Left kidney (tissue), 8 donors: ENCODE results near the gene ADM2. TPM values are rescaled to one million over a fixed set of nuclear protein-coding genes. Genes with fewer than 3 reads are reported as not detected.
"Not testable (repeated sequence)": the region's sequence is repeated elsewhere in the genome, so short reads cannot be mapped to it uniquely, and the experiment has no call there.

Experiments used
- DNase-seq: peaks from one replicate; pipeline ENCODE4 v3.0.0-alpha.2; 2013
- long read RNA-seq, 8 donors: transcript quantifications; one replicate each; lab custom pipeline, GENCODE V29; 2026
- polyA plus RNA-seq: library from polyadenylated mRNA; unstranded; fragments of 120-200 nt; gene quantifications from one replicate; pipeline ENCODE4 v1.2.1, GENCODE V29; 2013; ENCODE audit not compliant: insufficient read length

ADM2 gene, protein sequence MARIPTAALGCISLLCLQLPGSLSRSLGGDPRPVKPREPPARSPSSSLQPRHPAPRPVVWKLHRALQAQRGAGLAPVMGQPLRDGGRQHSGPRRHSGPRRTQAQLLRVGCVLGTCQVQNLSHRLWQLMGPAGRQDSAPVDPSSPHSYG
- 4.8 TPM for polyA plus RNA-seq
- long read RNA-seq, donor 1, full-length matches to known transcripts: 1 of 1 reads
- long read RNA-seq, donor 1, partial matches to known transcripts: 0 of 1 reads
- long read RNA-seq, donor 1, other reads (novel, unspliced or antisense): 0 of 1 reads
- long read RNA-seq, donor 2, full-length matches to known transcripts: 3 of 3 reads
- long read RNA-seq, donor 2, partial matches to known transcripts: 0 of 3 reads
- long read RNA-seq, donor 2, other reads (novel, unspliced or antisense): 0 of 3 reads
- long read RNA-seq, donor 3, full-length matches to known transcripts: 4 of 10 reads
- long read RNA-seq, donor 3, partial matches to known transcripts: 6 of 10 reads
- long read RNA-seq, donor 3, other reads (novel, unspliced or antisense): 0 of 10 reads
- long read RNA-seq, donor 4: 0 reads
- long read RNA-seq, donor 5, full-length matches to known transcripts: 3 of 3 reads
- long read RNA-seq, donor 5, partial matches to known transcripts: 0 of 3 reads
- long read RNA-seq, donor 5, other reads (novel, unspliced or antisense): 0 of 3 reads
- long read RNA-seq, donor 6, full-length matches to known transcripts: 2 of 2 reads
- long read RNA-seq, donor 6, partial matches to known transcripts: 0 of 2 reads
- long read RNA-seq, donor 6, other reads (novel, unspliced or antisense): 0 of 2 reads
- long read RNA-seq, donor 7, full-length matches to known transcripts: 3 of 3 reads
- long read RNA-seq, donor 7, partial matches to known transcripts: 0 of 3 reads
- long read RNA-seq, donor 7, other reads (novel, unspliced or antisense): 0 of 3 reads
- long read RNA-seq, donor 8, full-length matches to known transcripts: 4 of 4 reads
- long read RNA-seq, donor 8, partial matches to known transcripts: 0 of 4 reads
- long read RNA-seq, donor 8, other reads (novel, unspliced or antisense): 0 of 4 reads

GRCh38 chr22:50481440-50482106 is at the start of gene ADM2:
Gene ADM2 (plus strand): TSS chr22:50481543. CDS start chr22:50481848, 305 bp downstream.
- DNase-seq: no peak

GRCh38 chr22:50432131-50432876 is 49.0 kb upstream of the ADM2 start:
- DNase-seq: no peak

- not testable (repeated sequence) for DNase-seq
These were observed 48.3 kb upstream of the ADM2 start for GRCh38 chr22:50432877-50433510.

DNA sequence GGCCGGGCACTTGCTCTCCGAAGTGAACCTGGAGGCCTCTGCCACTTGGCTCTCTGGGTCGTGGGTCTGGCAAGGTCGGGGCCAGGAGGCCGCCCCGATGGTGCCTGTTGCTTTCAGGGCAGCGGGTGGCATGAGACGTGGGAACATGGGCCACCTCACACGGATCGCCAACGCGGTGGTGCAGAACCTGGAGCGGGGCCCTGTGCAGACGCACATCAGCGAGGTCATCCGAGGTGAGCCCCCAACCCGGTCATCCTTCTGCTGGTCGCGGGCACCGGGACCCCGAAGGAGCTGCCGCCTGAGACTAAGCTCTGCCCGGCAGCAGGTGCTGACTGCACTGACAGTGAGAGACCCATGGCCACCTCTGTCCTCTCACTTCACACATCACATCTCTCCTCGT is 46.5 kb upstream of the ADM2 start:
- no peak for DNase-seq

GRCh38 chr22:50435291-50436014 is 45.9 kb upstream of the ADM2 start:
- DNase-seq: no peak

DNA sequence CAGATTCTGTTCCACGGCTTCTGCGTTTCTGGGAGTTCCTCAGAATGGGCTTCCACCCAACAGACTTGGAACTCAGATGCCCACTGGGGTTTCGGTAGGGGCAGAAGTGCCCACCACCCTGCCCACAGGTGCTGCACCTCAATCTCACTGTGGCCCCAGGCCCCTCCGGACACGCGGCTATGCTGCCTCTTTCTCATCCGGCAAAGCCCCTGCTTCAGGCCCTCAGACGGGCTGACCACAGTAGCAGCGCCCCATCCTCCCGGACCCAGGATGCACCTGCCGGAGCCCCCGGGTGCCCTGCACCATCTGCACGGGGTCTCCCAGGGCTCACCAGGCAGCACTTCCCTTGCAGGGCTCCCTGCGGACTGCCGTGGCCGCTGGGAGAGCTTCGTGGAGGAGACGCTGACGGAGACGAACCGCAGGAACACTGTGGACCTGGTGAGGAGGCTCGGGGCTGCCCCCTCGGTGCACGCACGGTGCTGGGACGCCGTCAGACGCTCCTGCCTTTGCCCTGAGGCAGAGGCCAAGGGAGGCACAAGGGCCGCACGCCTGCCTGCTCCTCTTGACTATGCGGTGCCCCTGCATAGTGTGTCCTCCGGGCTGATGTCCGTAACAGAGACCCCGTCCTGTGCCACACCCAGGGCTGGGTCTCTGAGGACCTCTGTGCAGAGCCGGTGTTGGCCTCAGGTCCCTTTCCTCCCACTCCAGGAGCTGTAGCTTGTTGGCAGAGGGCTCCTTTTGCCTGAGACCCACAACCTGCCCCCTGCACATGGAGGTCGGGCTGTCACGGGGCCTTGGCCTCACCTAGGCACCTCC is 45.1 kb upstream of the ADM2 start:
- DNase-seq: no peak

DNA sequence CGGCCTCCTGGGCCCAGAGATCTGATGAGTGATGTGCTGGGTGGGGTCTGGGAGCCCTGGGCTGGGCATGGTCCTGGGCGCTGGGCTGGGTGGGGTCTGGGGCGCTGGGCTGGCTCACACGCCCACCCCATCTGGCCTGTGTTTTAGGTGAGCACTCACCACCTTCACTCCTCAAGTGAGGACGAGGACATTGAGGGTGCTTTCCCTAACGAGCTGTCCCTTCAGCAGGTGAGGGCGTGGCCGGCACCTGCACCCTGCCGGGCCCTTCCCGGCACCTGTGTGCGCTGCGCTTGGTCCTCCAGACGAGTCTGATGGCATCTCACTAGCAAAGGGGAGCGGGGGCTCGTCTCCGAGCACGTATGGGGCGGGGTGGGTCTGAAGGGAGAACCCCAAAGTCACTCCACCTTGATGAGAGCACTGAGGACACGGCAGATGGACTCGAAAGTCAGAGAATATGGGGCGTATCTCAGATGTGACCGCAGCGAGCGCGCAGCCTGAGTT is 44.5 kb upstream of the ADM2 start:
- DNase-seq: no peak

- no peak for DNase-seq
These were observed 43.6 kb upstream of the ADM2 start for GRCh38 chr22:50437511-50438304.

GRCh38 chr22:50438305-50439275 is 42.8 kb upstream of the ADM2 start:
- DNase-seq: no peak

DNA sequence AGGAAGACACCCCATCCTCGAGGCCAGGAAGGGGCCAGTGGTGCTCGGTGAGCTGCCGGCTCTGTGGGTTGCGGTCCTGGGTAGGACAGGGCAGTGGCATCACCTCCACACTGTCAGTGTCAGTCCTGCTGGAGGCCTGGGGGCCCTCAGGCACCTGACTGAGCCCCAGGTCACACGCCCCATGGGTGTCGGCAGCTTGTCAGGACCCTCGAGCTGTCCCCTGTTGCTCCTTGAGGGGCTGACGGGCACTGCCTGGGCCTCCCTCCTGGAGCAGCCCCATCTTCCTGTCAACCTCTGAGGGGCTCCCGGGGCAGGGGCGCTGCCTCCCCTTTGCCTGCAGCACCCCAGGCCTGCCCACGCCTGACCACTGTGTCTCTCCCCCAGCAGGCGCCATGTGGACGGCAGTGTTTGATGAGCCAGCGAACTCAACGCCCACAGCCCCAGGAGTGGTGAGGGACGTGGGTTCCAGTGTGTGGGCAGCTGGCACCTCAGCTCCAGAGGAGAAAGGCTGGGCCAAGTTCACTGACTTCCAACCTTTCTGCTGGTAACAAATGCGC is 42.0 kb upstream of the ADM2 start:
- no peak for DNase-seq

DNA sequence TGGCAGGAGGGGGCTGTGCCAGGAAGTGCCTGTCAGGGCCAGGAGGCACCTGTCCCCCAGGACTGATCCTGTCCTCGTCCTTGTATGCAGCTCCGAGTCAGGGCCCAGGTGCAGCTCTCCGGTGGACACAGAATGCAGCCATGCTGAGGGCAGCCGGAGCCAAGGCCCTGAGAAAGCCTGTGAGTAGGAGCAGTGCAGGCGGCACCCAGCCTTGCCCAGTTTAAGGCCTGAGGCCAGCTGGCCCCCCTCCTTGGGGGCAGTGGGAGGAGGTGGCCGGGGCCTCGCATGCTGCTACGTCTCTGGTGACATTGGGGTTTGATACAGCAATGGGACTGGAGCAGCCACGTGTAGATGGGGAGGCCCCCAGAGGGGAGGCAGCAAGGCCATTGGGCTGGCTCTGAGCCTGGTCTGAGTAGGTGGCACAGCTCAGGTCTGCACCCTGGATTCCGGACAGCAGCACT is 41.4 kb upstream of the ADM2 start:
- no peak for DNase-seq

GRCh38 chr22:50440544-50441249 is 40.6 kb upstream of the ADM2 start:
- no peak for DNase-seq

- no peak for DNase-seq
These were observed 39.8 kb upstream of the ADM2 start for GRCh38 chr22:50441428-50441993.

- DNase-seq: no peak
These were observed 38.1 kb upstream of the ADM2 start for GRCh38 chr22:50443197-50443596.
